Endothelial cell of umbilical vein (primary cell): ENCODE measurements around the gene TXNRD2. TPM values are rescaled to one million over a fixed set of nuclear protein-coding genes. Genes with fewer than 3 reads are reported as not detected.

ENCODE experiments used
- BruUV-seq: library from RNA; stranded (reverse); fragments of 400-500 nt; replicated peaks from 2 replicates; lab custom pipeline; 2021; lab: Mats Ljungman, UMichigan
- CTCF ChIA-PET: fragments of 300-600, 350-600 bp; sonication (Branson Sonifier 250); formaldehyde crosslinking; loops from one replicate; lab custom pipeline; 2021; ENCODE audit warnings: antibody characterized with exemption, inconsistent platforms; lab: Charles Lee
- POLR2A ChIA-PET: fragments of 300-600, 350-600 bp; sonication (Branson Sonifier 250); formaldehyde crosslinking; loops from one replicate; lab custom pipeline; 2021; ENCODE audit warnings: antibody characterized with exemption, inconsistent platforms; lab: Charles Lee
- DNase-seq: peaks from one replicate; pipeline ENCODE4 v3.0.0-alpha.2; 2011; ENCODE audit warnings: low read depth, low spot score
- FAIRE-seq: peaks from 2 replicates; lab custom pipeline; 2011; peaks lifted over from hg19 to GRCh38; lab: Jason Lieb, UNC
- H2AFZ ChIP-seq: 2 replicates; pipeline ENCODE4 v1.6.0; 2012; ENCODE audit warnings: low read depth, low read length, control low read depth, inconsistent platforms
- H3K27ac ChIP-seq: 2 replicates; pipeline ENCODE4 v1.5.1; 2011; ENCODE audit warnings: low read depth, mild to moderate bottlenecking, control low read depth, low read length, moderate library complexity; ENCODE audit not compliant: insufficient read depth
- H3K27me3 ChIP-seq, 2 experiments: 2 replicates each; pipeline versions ENCODE4 v1.6.0 to v1.6.1; 2011; ENCODE audit warnings: low read length in 2 of 2, mixed read lengths in 1 of 2; ENCODE audit not compliant: control insufficient read depth in 2 of 2, insufficient read depth in 2 of 2
- H3K36me3 ChIP-seq, 2 experiments: 2 replicates in 1 of 2; 3 replicates in 1 of 2; pipeline ENCODE4 v1.5.1; 2011; ENCODE audit warnings: low read length in 2 of 2, mild to moderate bottlenecking in 1 of 2, moderate library complexity in 1 of 2; ENCODE audit not compliant: control insufficient read depth in 2 of 2, insufficient read depth in 2 of 2; ENCODE audit errors: extremely low read depth in 1 of 2
- H3K4me1 ChIP-seq: 3 replicates; pipeline ENCODE4 v1.5.1; 2011; ENCODE audit warnings: mild to moderate bottlenecking, low read length; ENCODE audit not compliant: control insufficient read depth, insufficient read depth; ENCODE audit errors: extremely low read depth
- H3K4me2 ChIP-seq: 2 replicates; pipeline ENCODE4 v1.6.1; 2011; ENCODE audit warnings: low read length, control low read depth, mixed read lengths; ENCODE audit not compliant: insufficient read depth
- H3K4me3 ChIP-seq, 3 experiments: fragments of 200-600 bp in 1 of 3; sonication (generic), shearing (Covaris generic) in 1 of 3; replicated peaks in 1 of 3; 2 replicates each; pipeline ENCODE4 v1.5.1; 2011 to 2016; ENCODE audit warnings: control low read depth in 3 of 3, low read length in 3 of 3, mild to moderate bottlenecking in 2 of 3, inconsistent platforms in 1 of 3, low read depth in 1 of 3, moderate library complexity in 1 of 3; ENCODE audit not compliant: insufficient read depth in 1 of 3
- H3K79me2 ChIP-seq: 2 replicates; pipeline ENCODE4 v1.6.0; 2012; ENCODE audit warnings: low read length, inconsistent platforms; ENCODE audit not compliant: control insufficient read depth, insufficient read depth
- H3K9ac ChIP-seq: replicated peaks from 2 replicates; pipeline ENCODE3; 2011; ENCODE audit warnings: low read length, control low read depth; ENCODE audit not compliant: insufficient read depth; ENCODE audit errors: extremely low read depth
- H3K9me1 ChIP-seq: replicated peaks from 3 replicates; pipeline ENCODE4 v1.6.0; 2011; ENCODE audit warnings: mild to moderate bottlenecking, low read length; ENCODE audit not compliant: control insufficient read depth, insufficient read depth; ENCODE audit errors: extremely low read depth
- H3K9me3 ChIP-seq: replicated peaks from 2 replicates; pipeline ENCODE4 v1.5.1; 2012; ENCODE audit warnings: low read length, inconsistent platforms; ENCODE audit not compliant: control insufficient read depth, insufficient read depth
- H4K20me1 ChIP-seq: replicated peaks from 2 replicates; pipeline ENCODE3; 2011; ENCODE audit warnings: mild to moderate bottlenecking, low read length; ENCODE audit not compliant: control insufficient read depth, insufficient read depth; ENCODE audit errors: extremely low read depth
- EZH2 ChIP-seq: IDR thresholded peaks from 2 replicates; pipeline ENCODE4 v1.6.1; 2012; ENCODE audit warnings: borderline replicate concordance, low read depth, mild to moderate bottlenecking, moderate library complexity, low read length, inconsistent platforms; ENCODE audit not compliant: severe bottlenecking
- FOS ChIP-seq: IDR thresholded peaks from 2 replicates; pipeline ENCODE4 v1.6.1; 2011; ENCODE audit warnings: mild to moderate bottlenecking, low read length, moderate library complexity, borderline replicate concordance; ENCODE audit not compliant: insufficient read depth
- GATA2 ChIP-seq: IDR thresholded peaks from 2 replicates; pipeline ENCODE4 v1.7.0; 2011; ENCODE audit warnings: low read depth, mild to moderate bottlenecking, moderate library complexity, mixed read lengths, low read length; ENCODE audit not compliant: insufficient read length, insufficient read depth
- JUN ChIP-seq: IDR thresholded peaks from 2 replicates; pipeline ENCODE4 v1.6.1; 2011; ENCODE audit warnings: borderline replicate concordance, low read depth; ENCODE audit not compliant: insufficient read length, insufficient read depth
- MAX ChIP-seq: IDR thresholded peaks from 2 replicates; pipeline ENCODE4 v1.6.1; 2011; ENCODE audit not compliant: insufficient read depth, insufficient read length
- MYC ChIP-seq: IDR thresholded peaks from one replicate; pipeline ENCODE4 v1.6.1; 2011; ENCODE audit warnings: mild to moderate bottlenecking, low read depth, low read length
- POLR2A ChIP-seq: IDR thresholded peaks from 2 replicates; pipeline ENCODE4 v1.6.1; 2012; ENCODE audit warnings: low read depth, mild to moderate bottlenecking, control low read depth, low read length
- dilution Hi-C: fragments of 300-500 bp; cut with MboI; formaldehyde crosslinking; loops from one replicate; pipeline ENCODE4 v1.15.0; 2019; ENCODE audit warnings: low sequenced_read_pairs; ENCODE audit not compliant: extremely low pct_ligation_motif_present
- intact Hi-C: fragments of 100-400 bp; cut with micrococcal nuclease; formaldehyde crosslinking; loops from one replicate; pipeline ENCODE4 v1.10.0; 2022
- polyA plus RNA-seq, 4 experiments: library from polyadenylated mRNA; depleted of rRNA in 3 of 4; stranded (reverse) in 3 of 4; unstranded in 1 of 4; fragments of >200 nt; gene quantifications; 2 replicates each; pipeline versions ENCODE4 v1.2.1 to v1.2.3, GENCODE V29; 2011 to 2012; ENCODE audit warnings: missing spikeins in 1 of 4
- total RNA-seq: library from RNA; stranded (reverse); gene quantifications from 2 replicates; pipeline ENCODE4 v1.2.3, GENCODE V29; 2021
- TF ChIP-seq, protein P1 (sequence below), 2 donors: IDR thresholded peaks; 1 replicate in 1 of 2; 2 replicates in 1 of 2; pipeline ENCODE4 v1.5.1; 2011; ENCODE audit warnings: low read length in 2 of 2, mild to moderate bottlenecking in 2 of 2, moderate library complexity in 2 of 2, control low read depth in 1 of 2, inconsistent platforms in 1 of 2, low read depth in 1 of 2; ENCODE audit not compliant: insufficient read depth in 1 of 2; ENCODE audit errors: extremely low read depth in 1 of 2

TXNRD2 gene
- total and polyA plus RNA-seq, 2 donors (not counting 3 experiments of a cell fraction or from before 2014, with no cell fraction given): 211 to 440 TPM

- DNase-seq (no peak), FAIRE-seq (no peak)
- H3K4me2 ChIP-seq: no peak overlapping the region
- H3K79me2 ChIP-seq: no peaks in the 10 kb centered on the region
- no peaks in the 10 kb centered on the region for H3K9me3 ChIP-seq
- H3K36me3 ChIP-seq: peaks cover 0 to 6% of the 10 kb centered on the region in 2 experiments
- H3K9me1 ChIP-seq: no peaks in the 10 kb centered on the region
- no peak overlapping the region for H3K27ac ChIP-seq
- CTCF ChIA-PET: interaction anchor here (1.2 to 6.5 kb wide), 3 partner anchors 10 to 170 kb away, joined by 3 to 51 read pairs (median 13); no protein-coding TSS in a partner anchor
- intact Hi-C loops: no loop called here
- no peaks in the 10 kb centered on the region for H4K20me1 ChIP-seq
- TF ChIP-seq EZH2 (no peak), GATA2 (no peak), MAX (no peak)
- POLR2A ChIA-PET: no interaction called here
- dilution Hi-C loops: no loop called here
- no TSS peak for BruUV-seq
- no peaks in the 10 kb centered on the region for H3K4me1 ChIP-seq
- no peak overlapping the region for H2AFZ ChIP-seq
- no peak overlapping the region for H3K4me3 ChIP-seq
- no peaks in the 10 kb centered on the region for H3K27me3 ChIP-seq
- H3K9ac ChIP-seq: no peak overlapping the region
These were observed 40.7 kb downstream of the TXNRD2 start for GRCh38 chr22:19900707-19901436.

GRCh38 chr22:19898831-19899567 is 42.6 kb downstream of the TXNRD2 start:
- ChIA-PET POLR2A (no interaction called here), CTCF (interaction anchor here (0.9 to 4.2 kb wide), 3 partner anchors 11 to 168 kb away, joined by 4 to 36 read pairs (median 6); no protein-coding TSS in a partner anchor)
- Histone ChIP-seq H4K20me1 (no peaks in the 10 kb centered on the region), H3K36me3 (peaks cover 0 to 10% of the 10 kb centered on the region in 2 experiments), H3K79me2 (no peaks in the 10 kb centered on the region), H3K9me1 (no peaks in the 10 kb centered on the region), H3K4me3 (no peak overlapping the region), H3K4me1 (peaks cover 3% of the 10 kb centered on the region), H2AFZ (no peak overlapping the region), H3K27ac (no peak overlapping the region), H3K9me3 (no peaks in the 10 kb centered on the region), H3K4me2 (no peak overlapping the region), H3K9ac (no peak overlapping the region), H3K27me3 (no peaks in the 10 kb centered on the region)
- TF ChIP-seq FOS (no peak), JUN (no peak), POLR2A (no peak), MYC (no peak), MAX (no peak), EZH2 (no peak)
- TF ChIP-seq, protein P1, sequence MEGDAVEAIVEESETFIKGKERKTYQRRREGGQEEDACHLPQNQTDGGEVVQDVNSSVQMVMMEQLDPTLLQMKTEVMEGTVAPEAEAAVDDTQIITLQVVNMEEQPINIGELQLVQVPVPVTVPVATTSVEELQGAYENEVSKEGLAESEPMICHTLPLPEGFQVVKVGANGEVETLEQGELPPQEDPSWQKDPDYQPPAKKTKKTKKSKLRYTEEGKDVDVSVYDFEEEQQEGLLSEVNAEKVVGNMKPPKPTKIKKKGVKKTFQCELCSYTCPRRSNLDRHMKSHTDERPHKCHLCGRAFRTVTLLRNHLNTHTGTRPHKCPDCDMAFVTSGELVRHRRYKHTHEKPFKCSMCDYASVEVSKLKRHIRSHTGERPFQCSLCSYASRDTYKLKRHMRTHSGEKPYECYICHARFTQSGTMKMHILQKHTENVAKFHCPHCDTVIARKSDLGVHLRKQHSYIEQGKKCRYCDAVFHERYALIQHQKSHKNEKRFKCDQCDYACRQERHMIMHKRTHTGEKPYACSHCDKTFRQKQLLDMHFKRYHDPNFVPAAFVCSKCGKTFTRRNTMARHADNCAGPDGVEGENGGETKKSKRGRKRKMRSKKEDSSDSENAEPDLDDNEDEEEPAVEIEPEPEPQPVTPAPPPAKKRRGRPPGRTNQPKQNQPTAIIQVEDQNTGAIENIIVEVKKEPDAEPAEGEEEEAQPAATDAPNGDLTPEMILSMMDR (IDR thresholded peaks at IDR 0.05; ENCODE audit: extremely low read depth in 1 of 2, insufficient read depth in 1 of 2, low read depth in 1 of 2, low read length in 2 of 2): no peak
- no peak for FAIRE-seq
- DNase-seq: no peak
- intact Hi-C loops: no loop called here
- no TSS peak for BruUV-seq
- dilution Hi-C loops: no loop called here
